DMS53 treated with DMSO at 0.1 percent for 48 hours (cell line): Measurements from ENCODE around the gene WHAMM.
"Not testable (repeated sequence)": the region's sequence is repeated elsewhere in the genome, so short reads cannot be mapped to it uniquely, and the experiment has no call there.

ENCODE experiments used
- DNase-seq: peaks from one replicate; lab custom pipeline; 2025; ENCODE audit not compliant: unreplicated experiment; lab: John Stamatoyannopoulos, UW

WHAMM gene

DNA sequence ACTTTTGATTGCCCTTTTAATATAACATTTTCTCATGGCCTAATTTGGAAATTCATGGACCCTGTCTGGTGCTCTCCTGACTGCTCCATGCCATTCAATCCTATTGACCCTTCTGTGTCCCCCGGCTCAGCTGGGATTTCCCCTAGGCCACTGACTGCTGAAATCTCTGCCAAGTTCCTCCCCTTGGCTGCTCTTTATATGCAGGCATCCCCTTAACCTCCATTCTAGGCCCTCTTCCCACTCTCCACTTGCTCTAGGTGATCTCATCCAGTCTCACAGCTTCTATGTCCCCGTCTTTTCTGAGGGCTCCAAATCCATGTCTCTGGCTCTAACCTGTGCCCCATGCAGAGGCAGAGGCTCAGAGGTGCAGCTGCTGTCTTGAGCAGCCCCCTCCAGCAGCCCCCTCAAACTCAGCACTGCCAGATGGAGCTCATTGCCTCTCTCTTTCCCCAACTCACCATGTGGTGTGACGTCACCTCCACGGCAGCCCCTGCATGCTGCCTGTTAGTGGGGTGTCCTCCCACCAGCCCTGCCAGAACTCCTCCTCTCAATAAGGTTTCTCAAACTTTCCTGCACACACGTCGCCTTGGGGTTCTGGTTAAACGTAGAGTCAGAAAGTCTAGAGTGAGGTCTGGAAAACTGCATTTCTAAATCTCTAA, 10.1 kb upstream of the WHAMM start:
- DNase-seq = no peak

DNA sequence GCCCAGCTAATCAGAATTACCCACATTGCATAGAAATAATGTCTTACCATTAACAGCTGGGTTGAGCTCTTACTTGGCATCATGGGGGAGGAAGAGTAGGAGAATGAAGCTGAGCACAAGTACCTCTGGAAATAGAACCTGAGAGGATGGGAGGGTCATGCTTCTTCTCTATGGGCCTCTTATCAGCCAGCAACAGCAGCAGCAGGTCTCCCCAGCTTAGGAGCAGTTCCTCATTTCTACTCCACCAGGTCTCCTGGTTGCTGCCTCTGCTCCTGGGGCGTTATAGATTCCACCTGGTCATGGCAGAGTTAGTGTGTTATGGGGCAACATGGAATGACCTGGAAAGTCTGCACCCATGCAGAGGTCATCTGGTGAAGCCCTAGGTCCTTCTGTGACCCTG, 6.9 kb upstream of the WHAMM start:
- DNase-seq = no peak

GRCh38 chr15:82803793-82804574, 5.4 kb upstream of the WHAMM start:
- no peak for DNase-seq

GRCh38 chr15:82804575-82804949, 4.9 kb upstream of the WHAMM start:
- no peak for DNase-seq

- DNase-seq = peak; percentile 24
Observed at GRCh38 chr15:82805994-82806406, 3.4 kb upstream of the WHAMM start, which contains the start of gene FSD2. Gene FSD2 (minus strand): TSS chr15:82806069. CDS start chr15:82787390, 18,679 bp downstream.

DNA sequence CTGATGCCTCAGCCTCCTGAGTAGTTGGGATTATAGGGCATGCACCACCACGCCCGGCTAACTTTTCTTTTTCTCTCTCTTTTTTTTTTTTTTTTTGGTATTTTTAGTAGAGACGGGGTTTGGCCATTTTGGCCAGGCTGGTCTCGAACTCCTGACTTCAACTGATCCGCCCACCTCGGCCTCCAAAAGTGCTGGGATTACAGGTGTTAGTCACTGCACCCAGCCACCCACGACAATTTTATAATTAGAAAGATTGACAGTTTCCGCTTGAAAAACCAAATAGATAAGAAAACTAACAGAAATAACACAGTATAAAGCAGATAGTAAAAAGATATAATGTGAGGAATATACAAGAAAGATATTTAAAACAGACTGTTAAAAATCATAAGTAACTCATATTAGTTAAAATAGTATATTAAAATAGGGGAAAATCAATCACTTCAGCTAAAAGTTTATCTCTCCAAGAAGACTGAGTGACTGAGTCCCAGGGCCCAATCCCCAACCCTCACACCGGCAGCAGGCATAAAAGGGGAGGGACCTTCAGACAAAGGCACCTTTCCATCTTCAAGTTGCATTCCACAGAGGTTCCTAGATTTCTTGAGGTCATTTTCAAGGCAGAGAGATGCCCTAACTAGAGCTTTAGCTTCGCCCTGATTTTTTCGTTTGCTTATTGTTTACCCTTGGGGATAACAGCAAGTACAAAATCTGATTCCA, 1.4 kb upstream of the WHAMM start:
- DNase-seq = no peak

GRCh38 chr15:82808634-82809041, 790 bp upstream of the WHAMM start:
- peak; percentile 7 for DNase-seq

- DNase-seq = peak; percentile 5
Observed at GRCh38 chr15:82810061-82810889, 847 bp downstream of the WHAMM start.

DNA sequence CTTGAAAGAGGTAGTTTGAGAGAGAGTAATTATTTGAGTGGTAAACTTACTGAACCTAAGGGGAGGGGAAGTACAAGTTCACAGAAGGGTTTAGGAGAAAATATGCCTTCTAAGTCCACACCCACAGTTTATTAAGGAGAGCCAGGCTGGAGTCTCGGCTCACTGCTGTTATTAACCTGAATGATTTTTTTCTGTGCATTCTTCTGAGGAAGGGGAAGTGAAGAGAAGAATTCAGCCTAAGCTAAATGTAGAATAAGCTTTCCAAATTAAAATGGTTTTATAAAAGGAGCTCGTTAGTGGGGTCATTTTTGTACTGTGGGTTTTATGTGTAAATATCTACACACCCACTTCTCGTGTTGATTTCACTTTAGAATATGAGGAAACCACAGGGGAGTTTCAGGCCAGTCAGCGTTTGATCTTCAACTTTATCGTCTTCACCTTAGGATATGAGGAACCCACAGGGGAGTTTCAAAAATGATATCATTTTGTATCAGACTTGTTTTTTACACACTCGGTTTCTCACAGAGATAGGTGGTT, 1.5 kb downstream of the WHAMM start:
- DNase-seq = no peak

- no peak for DNase-seq
Observed at GRCh38 chr15:82812994-82813393, 3.6 kb downstream of the WHAMM start.

- DNase-seq = no peak
Observed at GRCh38 chr15:82820128-82820527, 10.7 kb downstream of the WHAMM start.

GRCh38 chr15:82821396-82821795, 12.0 kb downstream of the WHAMM start:
- not testable (repeated sequence) for DNase-seq

GRCh38 chr15:82821851-82822250, 12.4 kb downstream of the WHAMM start:
- not testable (repeated sequence) for DNase-seq

DNA sequence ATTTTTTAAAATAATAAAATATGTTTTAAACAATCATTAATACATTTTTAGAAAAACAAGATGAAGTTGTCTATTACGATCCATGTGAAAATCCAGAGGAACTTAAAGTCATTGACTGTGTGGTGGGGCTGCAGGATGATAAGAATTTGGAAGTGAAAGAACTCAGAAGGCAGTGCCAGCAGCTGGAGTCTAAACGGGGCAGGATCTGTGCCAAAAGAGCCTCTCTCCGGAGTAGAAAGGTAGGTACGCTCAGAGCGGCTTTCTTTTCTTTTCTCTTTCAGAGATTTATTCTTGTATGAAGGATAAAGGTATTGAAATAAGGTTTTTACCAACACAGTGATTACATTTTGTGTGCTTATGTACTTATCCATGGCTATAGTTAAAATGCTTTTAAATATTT, 13.6 kb downstream of the WHAMM start:
- DNase-seq = no peak

GRCh38 chr15:82828075-82828474, 18.6 kb downstream of the WHAMM start:
- no peak for DNase-seq

GRCh38 chr15:82829234-82829633, 19.8 kb downstream of the WHAMM start:
- no peak for DNase-seq

DNA sequence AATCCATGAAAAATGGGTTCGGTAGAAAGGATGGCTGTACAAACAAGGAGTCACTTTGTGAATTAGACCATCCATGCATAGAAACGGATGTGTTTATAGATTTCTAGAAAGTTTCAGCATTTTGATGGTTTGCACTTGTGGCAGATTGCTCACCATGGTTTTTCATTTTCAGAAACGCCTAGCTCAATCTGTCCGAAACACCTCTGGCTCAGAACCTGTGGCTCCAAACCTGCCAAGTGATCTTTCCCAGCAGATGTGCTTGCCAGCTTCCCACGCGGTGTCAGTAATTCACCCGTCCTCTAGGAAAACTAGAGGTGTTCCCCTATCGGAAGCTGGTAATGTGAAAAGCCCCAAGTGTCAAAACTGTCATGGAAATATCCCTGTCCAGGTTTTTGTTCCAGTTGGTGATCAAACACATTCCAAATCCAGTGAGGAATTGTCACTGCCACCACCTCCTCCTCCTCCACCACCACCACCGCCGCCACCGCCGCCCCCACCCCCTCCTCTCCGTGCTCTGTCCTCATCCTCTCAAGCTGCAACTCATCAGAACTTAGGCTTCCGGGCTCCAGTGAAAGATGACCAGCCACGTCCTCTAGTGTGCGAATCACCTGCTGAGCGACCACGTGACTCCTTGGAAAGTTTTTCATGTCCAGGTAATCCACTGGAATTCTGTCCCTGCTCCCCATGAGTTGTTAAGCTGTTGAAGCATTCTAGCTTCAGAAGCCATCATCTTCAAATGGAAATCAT, 21.2 kb downstream of the WHAMM start:
- DNase-seq = no peak

DNA sequence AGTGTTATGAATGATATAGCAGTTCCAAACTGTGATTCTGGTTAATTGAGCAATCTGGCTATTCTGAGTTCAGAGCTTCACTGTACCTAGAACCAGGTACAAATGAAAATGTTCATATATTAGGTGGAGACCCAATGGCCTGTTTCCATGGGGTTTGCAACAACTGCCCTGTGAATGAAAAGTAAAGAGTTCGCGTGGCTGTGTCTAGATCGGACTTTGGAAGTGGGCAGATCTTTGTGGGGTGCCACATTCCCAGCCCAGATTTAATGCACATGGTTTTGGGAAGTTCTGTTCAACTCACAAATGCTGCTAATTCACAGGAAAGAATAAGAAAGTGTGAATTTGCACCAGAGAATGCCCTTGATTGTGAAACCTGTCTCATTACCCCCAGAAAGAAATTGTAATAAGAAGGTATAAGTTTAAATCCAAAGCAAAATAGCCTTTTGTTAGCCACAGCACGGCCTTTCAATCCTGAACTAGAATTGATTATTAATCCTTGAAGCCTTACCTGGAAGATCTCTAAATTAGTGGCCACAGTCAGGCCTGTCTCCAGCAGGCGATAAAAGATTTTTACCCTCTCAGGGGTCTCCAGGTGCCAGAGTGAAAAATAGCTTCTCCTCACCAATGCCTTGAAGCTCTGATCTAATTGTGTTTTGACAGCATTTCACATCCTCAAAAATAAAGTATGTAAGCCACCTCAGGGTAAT, 22.6 kb downstream of the WHAMM start:
- DNase-seq = no peak

GRCh38 chr15:82832601-82833361, 23.4 kb downstream of the WHAMM start:
- no peak for DNase-seq
